Activated CD8-positive, alpha-beta memory T cell treated with anti-CD3 and anti-CD28 coated beads, Interleukin-2, amount 50 U/mL, for 48 hours (primary cell): ENCODE measurements around the gene ANKS1B.
"Not testable (repeated sequence)": the region's sequence is repeated elsewhere in the genome, so short reads cannot be mapped to it uniquely, and the experiment has no call there.

ENCODE experiments used
- DNase-seq: peaks from one replicate; pipeline ENCODE4 v3.0.0-alpha.2; 2020

Gene ANKS1B

DNA sequence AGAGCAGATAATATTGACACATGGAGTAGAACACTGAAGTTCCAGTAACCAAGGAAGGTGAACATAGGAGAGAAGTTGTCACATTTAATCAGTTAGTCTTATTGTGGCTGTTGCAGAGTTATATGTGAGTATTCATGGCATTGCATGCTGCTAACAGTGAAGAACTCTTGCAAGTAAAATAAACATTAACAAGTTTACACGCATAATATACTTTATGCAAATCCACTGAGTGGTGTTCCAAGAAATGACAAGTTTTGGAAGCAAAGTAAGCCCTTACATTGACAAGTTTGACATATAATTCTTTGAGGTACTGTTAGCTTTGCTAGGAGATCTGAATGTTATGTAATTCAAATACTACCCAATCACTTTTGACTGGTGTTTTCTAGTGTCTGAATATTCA is 125.6 kb downstream of the ANKS1B start:
- DNase-seq, result no peak

- DNase-seq, result no peak
These were observed 132.1 kb downstream of the ANKS1B start for GRCh38 chr12:99852666-99853065.

- DNase-seq, result no peak
These were observed 136.8 kb downstream of the ANKS1B start for GRCh38 chr12:99847936-99848335.

DNA sequence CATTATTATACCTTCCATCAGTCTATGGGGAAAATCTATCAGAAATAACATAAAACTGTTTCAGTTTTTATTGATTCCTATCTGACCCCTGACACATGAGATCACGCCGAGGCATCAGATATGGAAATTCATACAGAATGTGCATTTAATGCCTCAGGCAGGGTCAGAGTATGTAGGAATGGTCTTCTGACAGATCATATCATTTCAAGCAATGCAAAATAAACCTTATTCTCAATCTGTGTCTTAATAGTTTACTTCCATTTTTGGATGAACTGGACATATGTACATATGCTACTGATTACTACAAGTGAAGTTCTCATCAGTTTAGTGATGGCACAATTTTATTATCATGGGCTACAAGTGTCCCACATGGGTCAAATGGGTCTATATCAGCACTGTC is 150.0 kb downstream of the ANKS1B start:
- no peak for DNase-seq

DNA sequence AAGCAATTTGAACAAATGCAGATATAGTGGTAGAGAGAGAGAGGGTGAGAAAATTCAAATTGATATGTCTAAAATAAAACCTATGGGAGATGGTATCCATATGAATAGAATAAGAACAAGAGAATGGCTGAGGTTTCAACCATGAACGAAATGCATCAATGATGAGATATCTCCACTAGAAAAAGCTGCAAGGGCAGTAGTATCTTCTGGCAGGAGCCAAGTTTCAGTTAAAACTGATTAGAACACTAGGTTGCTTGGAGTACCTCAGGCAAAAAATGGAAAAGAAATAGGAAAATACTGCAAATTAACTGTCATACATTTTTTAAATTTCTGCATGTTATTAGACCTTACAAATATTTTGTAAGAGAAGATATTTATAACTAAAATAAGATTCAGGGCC is 151.3 kb downstream of the ANKS1B start:
- no peak for DNase-seq

DNA sequence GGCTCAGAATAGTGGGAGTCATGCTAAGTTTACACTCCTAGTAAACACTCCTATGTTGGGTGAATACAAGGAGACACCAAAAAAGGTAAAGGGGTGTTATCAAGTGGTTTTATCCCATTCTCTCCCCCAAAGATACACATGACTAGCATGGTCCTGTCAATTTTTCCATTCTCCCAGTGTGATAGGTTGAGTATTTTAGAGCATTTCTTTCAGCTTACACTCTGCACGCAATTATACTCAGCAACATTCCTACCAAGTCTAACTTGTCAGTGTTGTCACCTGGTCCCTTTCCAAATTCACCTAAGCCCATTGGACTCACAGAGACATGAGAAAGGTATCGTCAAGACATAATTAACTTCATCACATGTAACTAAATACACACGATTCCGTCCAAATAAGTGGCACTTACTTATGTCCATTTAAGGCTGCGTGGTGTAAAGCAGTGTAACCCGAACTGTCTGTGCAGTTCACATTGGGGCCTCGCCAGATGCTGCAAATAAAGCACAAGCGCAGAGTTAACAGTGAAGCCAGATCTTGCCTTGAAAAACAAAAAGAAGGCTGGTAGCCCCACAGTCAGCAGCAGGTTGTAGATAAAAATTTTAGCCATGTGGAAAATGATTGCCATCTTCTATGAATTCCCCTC is 159.7 kb downstream of the ANKS1B start:
- no peak for DNase-seq

- no peak for DNase-seq
These were observed 162.5 kb downstream of the ANKS1B start for GRCh38 chr12:99822273-99822672.

DNA sequence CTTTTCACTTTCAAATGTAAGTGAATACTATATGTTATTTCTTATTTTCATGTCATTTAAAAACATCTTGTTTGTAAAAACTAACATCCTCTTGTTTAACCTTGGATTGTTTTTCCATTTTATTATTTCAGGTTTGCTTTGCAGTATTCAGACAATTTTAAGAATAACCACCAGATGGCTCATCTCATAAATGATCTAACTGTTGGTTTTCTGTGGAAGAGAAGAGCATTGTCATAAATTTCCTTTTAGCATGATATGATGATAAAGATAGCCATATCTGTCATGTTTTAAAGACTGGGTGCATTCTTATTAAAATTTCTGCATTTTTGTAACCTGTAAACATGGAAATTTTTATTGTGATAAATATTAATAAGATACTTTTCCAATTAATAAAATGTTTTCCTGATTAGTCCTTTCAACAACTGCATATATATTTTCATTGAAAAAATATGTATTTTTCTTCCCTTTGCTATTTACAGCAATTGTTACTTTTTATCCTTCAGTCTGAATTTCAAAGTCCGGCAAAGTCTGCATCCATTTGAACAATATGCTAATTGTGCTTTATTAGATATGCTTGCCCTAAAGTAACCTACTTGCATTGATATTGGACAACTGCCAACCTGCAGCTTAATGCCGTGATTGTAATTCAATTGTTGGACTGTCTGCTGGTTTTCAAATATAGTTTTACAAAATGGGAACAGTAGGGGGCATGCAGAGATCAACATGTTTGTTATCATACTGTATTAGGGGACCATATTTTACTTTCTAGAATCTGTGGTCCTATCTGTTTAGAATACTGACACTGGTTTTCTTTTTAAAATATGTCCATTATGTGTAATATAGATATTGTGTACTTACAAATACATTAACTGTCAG is 173.8 kb downstream of the ANKS1B start:
- no peak for DNase-seq

DNA sequence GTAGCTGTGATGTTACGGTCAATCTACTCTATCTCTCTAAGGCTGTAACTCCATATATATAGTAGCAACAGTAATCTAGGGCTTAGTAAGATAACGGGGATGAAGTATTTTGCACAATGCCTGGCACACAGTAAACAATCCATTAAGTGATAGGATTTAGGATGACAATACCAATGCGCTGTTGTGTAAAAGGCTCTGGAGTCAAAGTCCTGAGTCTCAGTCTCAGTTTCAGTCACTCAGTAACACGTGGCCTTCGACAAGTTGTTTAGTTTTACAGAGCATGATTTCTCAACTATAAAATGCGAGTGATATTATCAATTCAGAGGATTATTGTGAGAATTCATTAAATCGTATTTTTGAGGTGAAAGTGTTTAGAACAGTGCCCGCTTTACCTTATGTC is 174.8 kb downstream of the ANKS1B start:
- DNase-seq, result no peak

DNA sequence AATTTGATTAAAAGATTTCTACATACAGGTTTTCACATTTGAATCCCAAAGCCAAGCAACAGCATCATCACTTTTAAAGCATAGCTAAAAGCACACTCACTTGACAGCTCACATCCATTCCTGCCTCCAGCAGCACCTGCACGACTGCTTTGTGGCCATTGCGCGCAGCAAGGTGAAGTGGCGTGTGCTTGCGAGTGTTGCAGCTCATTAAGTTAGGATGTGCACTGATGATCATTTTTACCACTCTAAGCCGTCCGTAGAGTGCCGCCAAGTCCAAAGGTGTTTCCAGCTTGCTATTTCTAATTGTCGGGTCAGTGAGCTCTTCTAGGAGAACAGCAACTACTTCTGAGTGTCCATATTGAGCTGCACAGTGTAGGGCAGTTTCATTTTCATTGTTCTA is 178.4 kb downstream of the ANKS1B start:
- no peak for DNase-seq

DNA sequence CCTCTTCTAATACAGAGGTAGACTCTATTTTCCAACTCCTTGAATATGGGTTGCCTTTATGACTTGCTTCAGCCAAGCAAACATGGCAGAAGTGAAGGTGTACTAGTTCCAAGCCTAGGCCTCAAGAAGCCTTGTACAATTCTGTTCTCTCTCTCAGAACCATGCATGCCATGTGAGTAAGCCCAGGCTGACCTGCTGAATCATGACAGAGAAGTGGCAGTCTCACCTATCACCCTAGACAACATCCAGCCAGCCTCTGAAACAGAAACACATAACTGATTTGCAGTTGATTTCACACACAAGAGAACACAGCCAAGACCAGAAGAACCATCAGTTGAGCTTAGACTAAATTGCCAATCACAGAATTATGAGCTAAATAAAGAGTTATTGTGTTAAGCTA is 180.0 kb downstream of the ANKS1B start:
- no peak for DNase-seq

GRCh38 chr12:99800605-99801004 is 184.1 kb downstream of the ANKS1B start:
- no peak for DNase-seq

DNA sequence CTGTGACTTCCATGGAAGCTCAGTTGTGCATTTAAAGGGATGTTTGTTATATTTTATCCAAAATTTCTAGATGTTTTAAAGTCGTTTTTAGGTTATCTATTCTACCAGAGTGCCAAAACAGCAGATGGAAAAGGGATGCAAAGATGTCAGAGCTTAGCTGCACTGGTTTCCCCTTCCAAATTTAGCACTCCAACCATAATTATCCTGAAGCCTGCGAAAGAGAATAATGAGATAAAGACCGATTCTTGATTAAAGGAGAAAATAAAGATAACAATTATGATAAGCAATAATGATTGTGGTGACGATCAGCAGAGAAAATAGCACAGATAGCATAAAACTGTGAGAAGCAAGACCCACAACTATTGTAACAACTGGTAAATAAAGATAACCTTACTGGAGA is 186.8 kb downstream of the ANKS1B start:
- DNase-seq, result not testable (repeated sequence)

- DNase-seq, result no peak
These were observed 201.3 kb downstream of the ANKS1B start for GRCh38 chr12:99783421-99783820.

DNA sequence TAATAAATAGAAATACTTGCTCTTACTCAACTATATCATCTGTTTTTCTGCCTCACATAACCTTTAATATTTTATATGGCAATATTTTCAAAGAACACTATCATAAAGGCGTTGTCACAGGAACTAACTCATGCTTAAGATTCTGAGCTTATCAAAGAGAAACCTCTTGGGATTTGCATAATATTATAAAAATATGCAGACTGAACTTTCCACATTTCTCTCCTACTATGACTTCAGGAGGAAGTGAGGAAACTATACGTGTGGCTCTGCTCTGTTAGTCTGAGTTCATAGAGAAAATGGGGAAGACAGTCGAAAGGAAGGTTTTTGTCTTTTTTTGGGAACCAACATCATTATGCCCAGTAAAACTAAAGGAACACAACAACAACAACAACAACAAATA is 212.5 kb downstream of the ANKS1B start:
- no peak for DNase-seq

DNA sequence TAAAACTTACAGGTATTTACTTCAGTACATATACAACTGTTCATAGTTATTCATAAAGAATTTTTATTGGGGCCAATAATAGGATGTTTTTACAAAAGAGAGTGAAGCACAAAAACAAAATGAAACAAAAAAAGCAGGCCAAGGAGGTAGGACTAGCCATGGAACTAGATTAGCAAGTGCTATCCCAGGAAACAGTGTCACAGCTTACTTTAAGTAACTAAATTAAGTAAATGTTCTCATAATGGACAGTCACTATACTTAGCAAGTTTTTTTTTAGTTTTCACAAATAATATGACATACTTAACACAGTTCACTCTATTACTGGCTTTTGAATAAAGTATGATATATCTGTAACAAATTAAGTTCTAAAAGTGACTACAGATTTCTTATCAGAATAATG is 213.1 kb downstream of the ANKS1B start:
- no peak for DNase-seq

DNA sequence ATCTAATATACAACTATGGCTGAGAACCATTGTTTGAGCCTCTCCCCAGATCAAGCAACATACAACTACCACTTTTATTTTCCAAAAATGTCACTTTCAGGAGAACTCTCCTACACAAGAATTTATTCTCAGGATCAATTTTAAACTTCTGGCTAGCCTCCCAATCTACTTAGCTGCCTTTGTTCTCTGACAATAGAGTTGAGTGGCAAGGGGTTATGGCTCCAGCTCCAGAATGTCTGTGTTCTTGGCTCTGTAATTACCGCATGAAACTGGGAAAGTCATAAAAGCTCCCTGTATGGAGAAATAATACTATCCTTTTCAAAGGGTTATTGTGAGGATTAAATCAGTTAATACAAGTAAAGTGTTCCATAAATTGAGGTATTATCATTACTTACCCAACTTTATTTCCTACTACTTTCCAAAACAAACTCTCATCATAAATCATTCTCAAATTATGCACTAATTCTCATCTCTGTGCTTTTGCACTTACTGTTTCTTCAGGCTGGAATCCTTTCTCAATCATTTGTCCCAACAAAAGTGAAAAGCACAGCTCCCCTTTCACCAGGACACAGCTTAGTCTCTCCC is 215.2 kb downstream of the ANKS1B start:
- no peak for DNase-seq

GRCh38 chr12:99768758-99769157 is 216.0 kb downstream of the ANKS1B start:
- DNase-seq, result no peak

- no peak for DNase-seq
These were observed 216.9 kb downstream of the ANKS1B start for GRCh38 chr12:99767809-99768208.

- no peak for DNase-seq
These were observed 218.3 kb downstream of the ANKS1B start for GRCh38 chr12:99766408-99766807.

DNA sequence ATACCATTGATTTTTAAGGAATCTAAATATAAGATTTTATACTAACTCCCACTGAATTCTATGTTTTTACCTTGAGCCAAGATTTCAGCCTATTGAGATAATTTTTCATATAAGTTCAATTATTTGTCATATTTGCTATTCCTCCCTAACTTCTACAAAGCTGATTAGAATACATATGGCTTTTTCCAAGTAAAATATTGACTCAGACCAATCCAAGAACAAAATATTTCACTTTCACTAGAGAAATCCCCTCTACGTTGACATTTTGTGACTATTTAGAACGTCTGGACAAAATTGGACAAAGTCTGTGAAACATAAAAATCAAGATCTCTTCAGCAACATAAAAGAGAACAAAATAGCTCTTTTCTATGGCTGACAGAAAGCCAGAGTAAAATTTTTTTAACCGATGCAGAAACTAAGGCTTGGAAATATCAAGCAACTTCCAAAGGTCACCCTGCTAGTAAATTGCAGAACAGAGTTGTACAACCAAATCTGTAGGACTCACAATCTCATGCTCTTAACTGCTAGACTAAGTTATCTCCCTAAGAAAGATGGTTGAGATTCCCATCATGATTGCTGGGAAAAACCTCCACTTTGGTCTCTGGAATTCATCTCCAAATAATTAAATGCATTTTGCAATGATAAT is 219.1 kb downstream of the ANKS1B start:
- no peak for DNase-seq

DNA sequence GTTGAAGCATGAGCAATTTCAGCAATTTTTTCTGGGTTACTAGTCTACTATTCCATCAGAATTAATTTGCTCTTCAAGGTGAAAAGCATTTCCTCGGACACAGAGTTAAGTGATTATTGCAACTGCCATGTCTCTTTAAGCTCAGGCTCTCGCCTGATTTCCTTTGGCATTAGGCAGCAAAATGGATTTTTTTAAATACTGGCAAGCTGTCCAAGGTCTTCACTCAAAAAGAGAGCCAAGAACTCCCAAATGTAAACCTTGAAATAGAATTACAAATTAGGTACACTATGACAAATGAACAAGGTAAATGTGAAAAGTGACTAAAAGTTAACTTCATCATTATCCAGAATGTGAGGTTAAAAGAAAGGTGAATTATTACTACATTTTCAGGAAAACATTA is 225.3 kb downstream of the ANKS1B start:
- no peak for DNase-seq

- no peak for DNase-seq
These were observed 225.7 kb downstream of the ANKS1B start for GRCh38 chr12:99758997-99759396.

GRCh38 chr12:99752740-99753139 is 232.0 kb downstream of the ANKS1B start:
- DNase-seq, result no peak
